NCI-H1436 (cell line): Measurements from ENCODE around the gene RASSF1.
A peak's percentile ranks its signal among the peaks of the same experiment; 100 is the strongest.

Experiments
- DNase-seq: peaks from one replicate; lab custom pipeline; 2025; lab: John Stamatoyannopoulos, UW

Gene RASSF1

GRCh38 chr3:50365080-50365841, 24.6 kb upstream of the RASSF1 start:
- DNase-seq, result peak; percentile 67

DNA sequence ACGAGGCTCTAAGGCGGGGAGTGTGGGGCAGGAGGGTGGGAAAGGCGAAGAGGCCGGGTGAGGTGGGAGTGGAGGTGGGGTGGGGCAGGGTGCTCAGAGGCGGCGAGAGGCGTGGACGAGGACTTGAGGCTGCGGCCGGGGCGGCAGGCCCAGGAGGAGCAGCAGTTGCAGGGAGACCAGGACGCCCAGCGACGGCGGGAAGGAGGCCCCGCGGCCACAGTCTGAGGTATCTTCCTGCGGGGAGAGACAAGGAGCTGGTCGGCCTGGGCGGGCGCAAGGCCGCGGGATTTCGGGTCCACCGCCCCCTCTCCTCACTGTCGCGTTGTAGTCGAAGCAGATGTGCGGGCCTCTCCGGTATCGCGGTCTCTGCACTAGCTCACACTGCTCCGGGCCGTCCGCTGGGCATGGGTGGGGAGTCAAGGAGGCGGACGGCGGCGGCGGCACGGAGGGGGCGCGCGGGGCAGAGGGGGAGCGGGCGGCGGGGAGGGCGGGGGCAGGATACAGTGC, 24.0 kb upstream of the RASSF1 start:
- DNase-seq, result no peak

- DNase-seq, result no peak
Measured at GRCh38 chr3:50359760-50360110, 19.1 kb upstream of the RASSF1 start.

- peak; percentile 90 for DNase-seq
Measured at GRCh38 chr3:50358911-50359759, 18.5 kb upstream of the RASSF1 start, which contains the start of gene TMEM115. TMEM115 (minus strand) TSS chr3:50359521; CDS start chr3:50359063, 458 bp downstream.

DNA sequence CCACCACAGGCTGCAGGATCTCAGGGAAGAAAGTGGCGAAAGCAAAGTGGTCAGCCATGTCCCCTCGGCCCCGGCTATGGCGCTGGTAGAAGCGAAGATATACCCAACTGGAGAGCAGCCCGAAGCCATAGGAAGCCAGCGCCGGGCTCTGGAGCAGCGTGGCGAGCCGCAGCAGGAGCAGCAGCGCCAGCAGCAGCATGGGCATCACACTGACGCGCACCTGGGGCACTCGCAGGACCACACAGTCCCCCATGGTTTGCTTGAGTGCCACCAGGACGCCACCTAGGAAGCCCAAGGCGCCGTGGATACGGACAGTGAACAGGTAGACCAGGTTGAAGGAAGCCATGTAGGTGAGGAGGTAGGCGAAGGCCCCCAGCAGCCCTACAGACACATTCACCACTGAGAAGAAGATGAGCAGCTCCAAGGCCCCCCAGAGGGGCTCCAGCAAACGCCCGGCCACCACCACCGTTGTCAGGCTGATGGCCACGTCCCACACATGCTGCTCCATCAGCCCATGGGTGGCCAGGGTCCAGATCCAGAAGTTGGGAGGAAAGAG, 17.8 kb upstream of the RASSF1 start:
- DNase-seq, result no peak

GRCh38 chr3:50357481-50357880, 16.8 kb upstream of the RASSF1 start:
- DNase-seq, result no peak

GRCh38 chr3:50356553-50356952, 15.9 kb upstream of the RASSF1 start:
- no peak for DNase-seq

- DNase-seq, result no peak
Measured at GRCh38 chr3:50355829-50356552, 15.4 kb upstream of the RASSF1 start.

DNA sequence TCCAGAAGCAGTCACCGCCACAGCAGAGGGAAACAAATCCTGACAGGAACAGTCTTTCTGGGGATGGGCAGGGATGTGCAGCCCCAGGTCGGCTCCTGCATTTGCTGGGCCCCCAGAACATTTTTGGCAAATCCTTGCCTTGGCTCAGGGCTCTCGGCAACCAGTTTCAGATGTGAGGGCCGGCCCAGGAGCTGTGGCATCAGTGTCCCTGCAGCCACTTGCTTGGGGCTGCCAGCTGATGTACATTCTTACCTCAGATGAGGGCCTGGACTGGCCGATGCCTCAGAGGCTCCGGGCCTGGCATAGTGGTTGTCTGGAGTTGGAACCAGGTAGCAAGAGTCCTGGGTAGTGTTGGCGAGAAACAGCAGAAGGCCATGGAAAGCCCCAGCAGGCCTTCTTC, 14.2 kb upstream of the RASSF1 start:
- DNase-seq, result no peak

DNA sequence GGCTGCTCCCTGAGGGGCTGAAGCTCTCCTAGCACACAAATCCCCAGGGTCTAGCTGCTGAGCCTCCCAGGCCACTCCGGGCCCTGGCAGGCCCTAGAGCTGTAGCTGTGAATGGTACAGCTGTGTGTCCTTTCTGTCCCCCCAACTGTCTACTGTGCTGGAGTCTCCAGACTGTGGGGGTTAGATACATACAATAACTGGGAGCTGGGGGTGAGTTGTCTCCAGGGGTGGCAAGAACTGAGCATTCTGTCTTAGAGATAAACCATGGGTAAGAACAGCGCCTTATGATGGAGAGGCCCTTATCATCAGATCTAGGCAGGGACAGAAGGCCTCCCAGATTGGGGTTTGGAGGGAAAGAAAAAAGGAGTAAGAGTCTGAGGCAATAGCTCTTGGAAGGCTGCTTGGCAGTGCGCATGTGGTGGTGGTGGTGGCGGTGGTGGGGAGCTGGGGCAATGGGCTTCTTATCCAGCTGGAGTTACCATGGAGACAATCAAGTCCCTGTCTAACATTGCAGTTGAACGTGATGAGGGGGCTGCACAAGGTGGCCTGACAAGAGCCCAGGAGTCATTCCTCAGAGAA, 13.6 kb upstream of the RASSF1 start:
- no peak for DNase-seq

GRCh38 chr3:50353245-50354004, 12.8 kb upstream of the RASSF1 start:
- no peak for DNase-seq

GRCh38 chr3:50352781-50353180, 12.1 kb upstream of the RASSF1 start:
- no peak for DNase-seq

GRCh38 chr3:50351323-50351697, 10.7 kb upstream of the RASSF1 start:
- DNase-seq, result no peak

DNA sequence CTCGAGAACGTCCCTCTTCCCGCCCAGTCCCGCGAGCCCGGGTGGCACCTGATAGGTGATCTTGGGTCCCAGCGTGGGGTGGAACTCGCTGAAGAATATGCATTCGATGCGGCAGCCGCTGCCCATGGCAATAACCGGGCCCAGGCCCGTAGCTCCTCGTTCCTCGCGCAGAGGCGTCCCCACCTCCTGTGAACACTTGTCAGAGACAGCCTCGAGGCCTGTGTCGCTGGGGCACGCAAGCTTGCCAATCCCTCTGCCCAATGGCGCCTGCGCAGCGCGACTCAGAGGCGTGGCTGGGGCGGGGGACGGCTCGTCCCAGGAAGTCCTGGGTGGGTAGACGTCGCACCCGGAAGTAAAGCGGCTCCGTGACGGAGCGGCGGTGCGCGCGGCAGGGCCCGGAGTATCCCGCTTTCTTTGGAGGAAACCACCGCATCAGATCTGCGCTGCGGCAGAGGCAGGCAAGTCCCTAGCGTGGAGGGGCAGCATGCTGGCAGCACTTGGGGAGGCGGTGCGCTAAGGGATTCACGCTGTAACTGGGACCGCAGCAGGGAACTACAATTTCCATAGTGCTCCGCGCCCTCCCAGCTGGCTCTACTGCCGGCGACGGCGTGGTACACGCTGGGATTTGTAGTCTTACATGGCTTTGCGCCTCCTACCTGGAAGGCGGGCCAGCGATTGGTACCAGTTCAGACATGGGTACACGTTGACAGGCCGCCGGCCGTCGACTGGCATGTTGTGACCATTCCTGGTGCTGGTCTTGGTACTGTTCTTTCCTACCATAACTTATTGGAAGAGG, 10.1 kb upstream of the RASSF1 start, which contains the start of the genes CYB561D2 and NPRL2:
TSS of gene CYB561D2 (plus strand) at position 336 of the 796 bp plus-strand sequence. CDS start 572 bp downstream, outside the sequence.
TSS of gene NPRL2 (minus strand) at position 249 of the 796 bp plus-strand sequence. CDS start at position 126, 123 bp downstream.
- DNase-seq, result peak; percentile 74

- DNase-seq, result no peak
Measured at GRCh38 chr3:50350213-50350526, 9.5 kb upstream of the RASSF1 start.

- DNase-seq, result peak; percentile 44
Measured at GRCh38 chr3:50347187-50347813, 6.7 kb upstream of the RASSF1 start.

GRCh38 chr3:50345586-50346234, 5.1 kb upstream of the RASSF1 start, which contains the start of gene ZMYND10:
ZMYND10 (minus strand) TSS chr3:50345732; CDS start chr3:50345579, 153 bp downstream.
- peak; percentile 19 for DNase-seq

DNA sequence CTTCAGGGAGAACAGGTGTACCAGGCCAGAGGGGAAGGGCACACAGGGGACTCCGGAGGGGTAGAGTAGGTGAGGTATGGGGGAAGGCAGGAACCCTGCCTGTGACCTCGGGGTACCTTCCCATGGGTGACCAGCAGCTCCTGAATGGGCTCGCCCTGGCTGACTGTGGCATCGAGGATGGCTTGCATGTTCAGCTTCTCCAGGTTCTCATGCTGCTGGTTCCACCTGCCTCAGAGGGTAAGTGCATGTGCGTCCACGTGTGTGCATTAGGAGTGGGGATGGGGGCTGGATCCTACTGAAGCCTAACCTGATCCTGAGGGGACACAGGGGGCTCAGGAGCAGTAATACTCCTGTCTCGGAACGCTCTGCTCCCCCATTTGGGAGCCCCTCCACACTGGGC, 4.4 kb upstream of the RASSF1 start:
- DNase-seq, result no peak
